ENCODE measurements around the gene SP1.

Gene SP1

GRCh38 chr12:53452159-53453077, 72.4 kb downstream of the SP1 start:
- DNase-seq: peak; percentile 77

GRCh38 chr12:53453953-53454640, 74.1 kb downstream of the SP1 start:
- no peak for DNase-seq

GRCh38 chr12:53454707-53455106, 74.7 kb downstream of the SP1 start:
- DNase-seq: no peak

- no peak for DNase-seq
Observed at GRCh38 chr12:53456654-53457366, 76.8 kb downstream of the SP1 start.

- no peak for DNase-seq
Observed at GRCh38 chr12:53459097-53459496, 79.1 kb downstream of the SP1 start.

GRCh38 chr12:53461059-53461458, 81.1 kb downstream of the SP1 start:
- DNase-seq: no peak

- DNase-seq: no peak
Observed at GRCh38 chr12:53461591-53461990, 81.6 kb downstream of the SP1 start.

- no peak for DNase-seq
Observed at GRCh38 chr12:53462935-53463334, 83.0 kb downstream of the SP1 start.

GRCh38 chr12:53463802-53464560, 84.0 kb downstream of the SP1 start:
- no peak for DNase-seq

- no peak for DNase-seq
Observed at GRCh38 chr12:53464685-53465418, 84.9 kb downstream of the SP1 start.

- no peak for DNase-seq
Observed at GRCh38 chr12:53465679-53466078, 85.7 kb downstream of the SP1 start.

Measured in activated naive CD4-positive, alpha-beta T cell treated with Interleukin-2 at 50 U/mL for 16 hours (primary cell).